ENCODE data around the gene POC1A. TPM values are rescaled to one million over a fixed set of nuclear protein-coding genes. Genes with fewer than 3 reads are reported as not detected.

The POC1A gene
- total RNA-seq, 1 experiment from 2014 or later = 25.7 TPM

DNA sequence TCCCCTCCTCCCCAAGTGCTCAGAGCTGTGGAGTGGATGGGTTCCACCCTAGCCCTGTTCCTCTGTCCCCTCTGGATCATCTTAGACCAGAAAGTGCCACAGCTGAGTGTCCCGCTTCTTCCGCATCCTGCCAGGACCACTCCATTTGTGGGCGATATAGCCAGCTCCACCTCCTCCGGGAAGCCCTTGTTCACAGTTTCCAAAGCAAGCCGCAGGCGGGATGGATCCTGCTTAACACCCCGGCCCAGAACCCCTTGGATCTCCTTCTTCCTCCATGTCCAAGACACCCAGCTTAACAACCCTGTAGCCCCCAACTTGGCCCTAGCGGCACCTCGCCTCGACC lies 43.2 kb upstream of the POC1A start:
- Histone ChIP-seq H3K36me3 (ENCODE audit: control insufficient read depth, insufficient read depth, low read length) (peaks cover 7% of the 10 kb centered on the region), H3K27ac (ENCODE audit: low read length) (peak overlapping the region; percentile 86), H3K27me3 (ENCODE audit: control insufficient read depth, insufficient read depth, low read length) (no peaks in the 10 kb centered on the region), H3K4me3 (ENCODE audit: low read depth in 2 of 2, low read length in 2 of 2) (peak overlapping the region; percentile 66 to 92), H3K9me3 (ENCODE audit: control insufficient read depth, insufficient read depth, low read depth, low read length) (no peaks in the 10 kb centered on the region), H3K4me1 (ENCODE audit: control insufficient read depth, insufficient read depth, low read length) (peaks cover 14% of the 10 kb centered on the region)
- ChIA-PET POLR2A (interaction anchor here (0.7 kb wide), 1 partner anchor 264 kb away, joined by 3 read pairs; no protein-coding TSS in a partner anchor), CTCF (no interaction called here)
- intact Hi-C loops (cut with micrococcal nuclease; ENCODE audit: unreplicated experiment) (no loop called here), in situ Hi-C loops (cut with HindIII; ENCODE audit: low pct_unique_long_range_greater_than_20kb, low sequenced_read_pairs) (no loop called here)
- DNase-seq (ENCODE audit: low read depth, low spot score) = no peak
- TF ChIP-seq, protein P1, sequence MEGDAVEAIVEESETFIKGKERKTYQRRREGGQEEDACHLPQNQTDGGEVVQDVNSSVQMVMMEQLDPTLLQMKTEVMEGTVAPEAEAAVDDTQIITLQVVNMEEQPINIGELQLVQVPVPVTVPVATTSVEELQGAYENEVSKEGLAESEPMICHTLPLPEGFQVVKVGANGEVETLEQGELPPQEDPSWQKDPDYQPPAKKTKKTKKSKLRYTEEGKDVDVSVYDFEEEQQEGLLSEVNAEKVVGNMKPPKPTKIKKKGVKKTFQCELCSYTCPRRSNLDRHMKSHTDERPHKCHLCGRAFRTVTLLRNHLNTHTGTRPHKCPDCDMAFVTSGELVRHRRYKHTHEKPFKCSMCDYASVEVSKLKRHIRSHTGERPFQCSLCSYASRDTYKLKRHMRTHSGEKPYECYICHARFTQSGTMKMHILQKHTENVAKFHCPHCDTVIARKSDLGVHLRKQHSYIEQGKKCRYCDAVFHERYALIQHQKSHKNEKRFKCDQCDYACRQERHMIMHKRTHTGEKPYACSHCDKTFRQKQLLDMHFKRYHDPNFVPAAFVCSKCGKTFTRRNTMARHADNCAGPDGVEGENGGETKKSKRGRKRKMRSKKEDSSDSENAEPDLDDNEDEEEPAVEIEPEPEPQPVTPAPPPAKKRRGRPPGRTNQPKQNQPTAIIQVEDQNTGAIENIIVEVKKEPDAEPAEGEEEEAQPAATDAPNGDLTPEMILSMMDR (IDR thresholded peaks at IDR 0.05) = no peak
- TF ChIP-seq, protein P2, sequence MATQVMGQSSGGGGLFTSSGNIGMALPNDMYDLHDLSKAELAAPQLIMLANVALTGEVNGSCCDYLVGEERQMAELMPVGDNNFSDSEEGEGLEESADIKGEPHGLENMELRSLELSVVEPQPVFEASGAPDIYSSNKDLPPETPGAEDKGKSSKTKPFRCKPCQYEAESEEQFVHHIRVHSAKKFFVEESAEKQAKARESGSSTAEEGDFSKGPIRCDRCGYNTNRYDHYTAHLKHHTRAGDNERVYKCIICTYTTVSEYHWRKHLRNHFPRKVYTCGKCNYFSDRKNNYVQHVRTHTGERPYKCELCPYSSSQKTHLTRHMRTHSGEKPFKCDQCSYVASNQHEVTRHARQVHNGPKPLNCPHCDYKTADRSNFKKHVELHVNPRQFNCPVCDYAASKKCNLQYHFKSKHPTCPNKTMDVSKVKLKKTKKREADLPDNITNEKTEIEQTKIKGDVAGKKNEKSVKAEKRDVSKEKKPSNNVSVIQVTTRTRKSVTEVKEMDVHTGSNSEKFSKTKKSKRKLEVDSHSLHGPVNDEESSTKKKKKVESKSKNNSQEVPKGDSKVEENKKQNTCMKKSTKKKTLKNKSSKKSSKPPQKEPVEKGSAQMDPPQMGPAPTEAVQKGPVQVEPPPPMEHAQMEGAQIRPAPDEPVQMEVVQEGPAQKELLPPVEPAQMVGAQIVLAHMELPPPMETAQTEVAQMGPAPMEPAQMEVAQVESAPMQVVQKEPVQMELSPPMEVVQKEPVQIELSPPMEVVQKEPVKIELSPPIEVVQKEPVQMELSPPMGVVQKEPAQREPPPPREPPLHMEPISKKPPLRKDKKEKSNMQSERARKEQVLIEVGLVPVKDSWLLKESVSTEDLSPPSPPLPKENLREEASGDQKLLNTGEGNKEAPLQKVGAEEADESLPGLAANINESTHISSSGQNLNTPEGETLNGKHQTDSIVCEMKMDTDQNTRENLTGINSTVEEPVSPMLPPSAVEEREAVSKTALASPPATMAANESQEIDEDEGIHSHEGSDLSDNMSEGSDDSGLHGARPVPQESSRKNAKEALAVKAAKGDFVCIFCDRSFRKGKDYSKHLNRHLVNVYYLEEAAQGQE (IDR thresholded peaks at IDR 0.05; ENCODE audit: insufficient read depth in 1 of 2, low read depth in 2 of 2, low read length in 1 of 2) = no peak
- TF ChIP-seq TCF7L2 (IDR thresholded peaks at IDR 0.05; ENCODE audit: low read depth, low read length) (no peak), POLR2AphosphoS5 (IDR thresholded peaks at IDR 0.05; ENCODE audit: low read depth, low read length) (no peak), SIN3A (IDR thresholded peaks at IDR 0.05; ENCODE audit: borderline replicate concordance, insufficient read depth, low read depth, low read length) (no peak)
- BruUV-seq (replicated peaks) = no TSS peak
- ATAC-seq = no peak

DNA sequence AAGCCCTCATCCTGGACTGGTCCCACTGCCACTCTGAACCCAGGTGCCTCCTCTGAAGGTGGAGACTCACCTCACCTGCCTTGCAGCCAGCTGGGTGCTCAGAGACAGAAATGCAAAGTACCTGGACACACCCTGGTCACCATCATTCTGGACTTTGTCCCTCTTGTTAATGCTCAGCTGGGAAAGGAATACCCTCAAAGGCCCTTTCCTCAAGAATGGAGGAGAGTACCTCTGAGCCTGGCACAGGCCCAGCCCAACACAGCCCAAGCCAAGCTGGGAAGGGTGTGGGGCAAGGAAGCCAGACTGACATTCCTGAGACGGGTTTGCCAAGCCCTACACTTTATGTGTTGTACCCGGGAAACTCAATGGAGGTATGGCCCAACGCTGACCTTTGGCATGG lies 42.8 kb upstream of the POC1A start:
- no peak overlapping the region for H3K4me3 ChIP-seq (ENCODE audit: low read depth in 2 of 2, low read length in 2 of 2)
- TF ChIP-seq, protein P1 (IDR thresholded peaks at IDR 0.05) = no peak
- TF ChIP-seq, protein P2 (IDR thresholded peaks at IDR 0.05; ENCODE audit: insufficient read depth in 1 of 2, low read depth in 2 of 2, low read length in 1 of 2) = no peak
- TF ChIP-seq TCF7L2 (IDR thresholded peaks at IDR 0.05; ENCODE audit: low read depth, low read length) = no peak
- TF ChIP-seq POLR2AphosphoS5 (IDR thresholded peaks at IDR 0.05; ENCODE audit: low read depth, low read length) = no peak
- TF ChIP-seq SIN3A (IDR thresholded peaks at IDR 0.05; ENCODE audit: borderline replicate concordance, insufficient read depth, low read depth, low read length) = no peak
- H3K4me1 ChIP-seq (ENCODE audit: control insufficient read depth, insufficient read depth, low read length) = peaks cover 14% of the 10 kb centered on the region
- no TSS peak for BruUV-seq (replicated peaks)
- H3K27ac ChIP-seq (ENCODE audit: low read length) = peak overlapping the region; percentile 86; the same call in 1 of the 2 replicates
- peaks cover 7% of the 10 kb centered on the region for H3K36me3 ChIP-seq (ENCODE audit: control insufficient read depth, insufficient read depth, low read length)
- intact Hi-C loops (cut with micrococcal nuclease; ENCODE audit: unreplicated experiment) (no loop called here), in situ Hi-C loops (cut with HindIII; ENCODE audit: low pct_unique_long_range_greater_than_20kb, low sequenced_read_pairs) (no loop called here)
- no peak for DNase-seq (ENCODE audit: low read depth, low spot score)
- CTCF ChIA-PET = no interaction called here
- H3K27me3 ChIP-seq (ENCODE audit: control insufficient read depth, insufficient read depth, low read length) = no peaks in the 10 kb centered on the region
- H3K9me3 ChIP-seq (ENCODE audit: control insufficient read depth, insufficient read depth, low read depth, low read length) = no peaks in the 10 kb centered on the region
- POLR2A ChIA-PET = interaction anchor here (0.7 kb wide), 1 partner anchor 265 kb away, joined by 3 read pairs; no protein-coding TSS in a partner anchor
- no peak for ATAC-seq

Data from Panc1 (cell line).